H1 (cell line): ENCODE results near the gene AP4M1. TPM values are rescaled to one million over a fixed set of nuclear protein-coding genes. Genes with fewer than 3 reads are reported as not detected.
A peak's percentile ranks its signal among the peaks of the same experiment; 100 is the strongest.

Experiments
- CTCF ChIA-PET: fragments of 300-600 bp; sonication (Branson Sonifier 250); formaldehyde crosslinking; loops from one replicate; lab custom pipeline; 2021; ENCODE audit not compliant: partially characterized antibody; lab: Charles Lee
- POLR2A ChIA-PET: fragments of 300-600 bp; sonication (Branson Sonifier 250); formaldehyde crosslinking; loops from one replicate; lab custom pipeline; 2021; ENCODE audit warnings: inconsistent platforms; ENCODE audit not compliant: partially characterized antibody; lab: Charles Lee
- DNase-seq, 2 experiments: peaks; one replicate each; pipeline versions ENCODE4 v3.0.0 to v3.0.0-alpha.2; 2010 to 2022; ENCODE audit warnings: low spot score in 2 of 2, low read depth in 1 of 2, mixed read lengths in 1 of 2
- FAIRE-seq: peaks from 2 replicates; lab custom pipeline; 2011; peaks lifted over from hg19 to GRCh38; lab: Jason Lieb, UNC
- H2AFZ ChIP-seq: 2 replicates; pipeline ENCODE4 v1.8.1; 2012; ENCODE audit warnings: low read length, inconsistent platforms
- H2AK5ac ChIP-seq: 2 replicates; pipeline ENCODE4 v1.6.1; 2013; ENCODE audit warnings: low read depth, low read length
- H2BK120ac ChIP-seq: replicated peaks from 2 replicates; pipeline ENCODE3; 2013; ENCODE audit warnings: low read depth, low read length, inconsistent platforms
- H2BK12ac ChIP-seq: 2 replicates; pipeline ENCODE4 v1.6.1; 2013; ENCODE audit warnings: low read depth, low read length
- H2BK15ac ChIP-seq: 2 replicates; pipeline ENCODE4 v1.6.1; 2013; ENCODE audit warnings: low read length
- H2BK20ac ChIP-seq: 2 replicates; pipeline ENCODE4 v1.6.1; 2013; ENCODE audit warnings: low read length
- H2BK5ac ChIP-seq: 2 replicates; pipeline ENCODE4 v1.6.1; 2013; ENCODE audit warnings: low read depth, low read length
- H3K14ac ChIP-seq: 2 replicates; pipeline ENCODE4 v1.6.1; 2013; ENCODE audit warnings: inconsistent platforms; ENCODE audit not compliant: insufficient read length
- H3K18ac ChIP-seq: 2 replicates; pipeline ENCODE4 v1.6.1; 2013; ENCODE audit warnings: low read length; ENCODE audit errors: extremely low read depth
- H3K23ac ChIP-seq: 2 replicates; pipeline ENCODE4 v1.6.1; 2013; ENCODE audit warnings: inconsistent platforms; ENCODE audit not compliant: insufficient read length
- H3K23me2 ChIP-seq: 2 replicates; pipeline ENCODE4 v1.6.1; 2013; ENCODE audit warnings: low read depth, low read length
- H3K27ac ChIP-seq: 2 replicates; pipeline ENCODE4 v1.6.1; 2011; ENCODE audit warnings: low read depth, low read length, inconsistent platforms
- H3K27me3 ChIP-seq, 4 experiments: replicated peaks in 1 of 4; 1 replicate in 1 of 4; 2 replicates in 3 of 4; pipeline versions ENCODE4 v1.6.1 to v1.8.1; 2011 to 2013; ENCODE audit warnings: low read length in 3 of 4, mild to moderate bottlenecking in 3 of 4, inconsistent platforms in 2 of 4, mixed read lengths in 2 of 4, moderate library complexity in 1 of 4; ENCODE audit not compliant: control insufficient read depth in 3 of 4, insufficient read depth in 3 of 4; ENCODE audit errors: extremely low read depth in 1 of 4
- H3K36me3 ChIP-seq, 4 experiments: 2 replicates each; pipeline versions ENCODE4 v1.6.1 to v1.8.1; 2011 to 2013; ENCODE audit warnings: mild to moderate bottlenecking in 4 of 4, low read length in 3 of 4, moderate library complexity in 2 of 4, control low read depth in 1 of 4, inconsistent platforms in 1 of 4; ENCODE audit not compliant: insufficient read depth in 4 of 4, control insufficient read depth in 2 of 4
- H3K4ac ChIP-seq: replicated peaks from 2 replicates; pipeline ENCODE3; 2013; ENCODE audit warnings: low read length, low read depth, mixed read lengths, inconsistent platforms; ENCODE audit not compliant: insufficient read length
- H3K4me1 ChIP-seq, 4 experiments: replicated peaks in 1 of 4; 1 replicate in 1 of 4; 2 replicates in 3 of 4; pipeline versions ENCODE4 v1.6.1 to v1.8.1; 2011 to 2013; ENCODE audit warnings: low read length in 3 of 4, inconsistent platforms in 2 of 4, mixed read lengths in 1 of 4; ENCODE audit not compliant: insufficient read depth in 4 of 4, control insufficient read depth in 3 of 4
- H3K4me2 ChIP-seq, 2 experiments: 2 replicates each; pipeline versions ENCODE4 v1.6.1 to v1.8.1; 2011 to 2013; ENCODE audit warnings: low read depth in 2 of 2, low read length in 2 of 2, control low read depth in 1 of 2, inconsistent platforms in 1 of 2, mild to moderate bottlenecking in 1 of 2; ENCODE audit not compliant: insufficient read depth in 1 of 2
- H3K4me3 ChIP-seq, 4 experiments: fragments of 200-600, 300-600 bp in 1 of 4; sonication (generic), shearing (Covaris generic), sonication (Bioruptor Twin) in 1 of 4; 2 replicates each; pipeline versions ENCODE4 v1.5.1 to v1.8.1; 2011 to 2016; ENCODE audit warnings: low read length in 4 of 4, low read depth in 3 of 4, control low read depth in 2 of 4, inconsistent platforms in 2 of 4, mild to moderate bottlenecking in 2 of 4, mixed read lengths in 1 of 4, moderate library complexity in 1 of 4; ENCODE audit not compliant: insufficient read depth in 2 of 4; ENCODE audit errors: extremely low read depth in 1 of 4
- H3K56ac ChIP-seq: replicated peaks from 2 replicates; pipeline ENCODE3; 2013; ENCODE audit warnings: low read depth, mild to moderate bottlenecking, mixed read lengths, low read length, inconsistent platforms; ENCODE audit not compliant: insufficient read length
- H3K79me1 ChIP-seq: 2 replicates; pipeline ENCODE4 v1.6.1; 2013; ENCODE audit warnings: low read depth, low read length, control low read depth
- H3K79me2 ChIP-seq, 2 experiments: 2 replicates each; pipeline versions ENCODE4 v1.6.1 to v1.8.1; 2012 to 2013; ENCODE audit warnings: low read length in 2 of 2, mild to moderate bottlenecking in 2 of 2, inconsistent platforms in 1 of 2; ENCODE audit not compliant: insufficient read depth in 2 of 2, control insufficient read depth in 1 of 2
- H3K9ac ChIP-seq, 4 experiments: replicated peaks in 1 of 4; 1 replicate in 1 of 4; 2 replicates in 3 of 4; pipeline versions ENCODE4 v1.6.1 to v1.8.1; 2011 to 2013; ENCODE audit warnings: low read depth in 3 of 4, low read length in 3 of 4, control low read depth in 2 of 4, mild to moderate bottlenecking in 2 of 4, moderate library complexity in 2 of 4, inconsistent platforms in 1 of 4; ENCODE audit errors: extremely low read depth in 1 of 4
- H3K9me3 ChIP-seq, 2 experiments: 2 replicates each; pipeline versions ENCODE4 v1.6.1 to v1.8.1; 2012 to 2013; ENCODE audit warnings: mild to moderate bottlenecking in 2 of 2, moderate library complexity in 2 of 2, control low read depth in 1 of 2, inconsistent platforms in 1 of 2, low read depth in 1 of 2, low read length in 1 of 2, mixed read lengths in 1 of 2; ENCODE audit not compliant: insufficient read depth in 2 of 2
- H4K20me1 ChIP-seq, 2 experiments: replicated peaks in 1 of 2; 2 replicates each; pipeline versions ENCODE3 to v1.8.1; 2011 to 2013; ENCODE audit warnings: inconsistent platforms in 2 of 2, low read length in 2 of 2, mild to moderate bottlenecking in 1 of 2; ENCODE audit not compliant: insufficient read depth in 2 of 2, control insufficient read depth in 1 of 2
- H4K5ac ChIP-seq: 2 replicates; pipeline ENCODE4 v1.6.1; 2013; ENCODE audit warnings: low read length, low read depth, mixed read lengths, inconsistent platforms; ENCODE audit not compliant: insufficient read length
- H4K8ac ChIP-seq: 2 replicates; pipeline ENCODE4 v1.8.0; 2013; ENCODE audit warnings: mild to moderate bottlenecking, moderate library complexity, low read length, inconsistent platforms; ENCODE audit not compliant: insufficient read depth; ENCODE audit errors: extremely low read depth
- H4K91ac ChIP-seq: replicated peaks from 2 replicates; pipeline ENCODE3; 2013; ENCODE audit warnings: low read length, mixed read lengths, inconsistent platforms; ENCODE audit not compliant: insufficient read length
- POLR2A ChIP-seq, 2 experiments: IDR thresholded peaks; 1 replicate in 1 of 2; 2 replicates in 1 of 2; pipeline ENCODE4 v1.6.1; 2011; ENCODE audit warnings: low read depth in 2 of 2, low read length in 2 of 2, mild to moderate bottlenecking in 2 of 2; ENCODE audit errors: control extremely low read depth in 1 of 2
- POLR2AphosphoS5 ChIP-seq: IDR thresholded peaks from 2 replicates; pipeline ENCODE4 v1.6.1; 2011; ENCODE audit warnings: low read depth, low read length
- RAD21 ChIP-seq, 2 experiments: IDR thresholded peaks in 1 of 2; conservative IDR thresholded peaks in 1 of 2; 2 replicates each; pipeline ENCODE4 v1.6.1; 2011; ENCODE audit warnings: low read depth in 2 of 2, low read length in 2 of 2, improper control_type of control experiment in 1 of 2, inconsistent platforms in 1 of 2, mild to moderate bottlenecking in 1 of 2, moderate library complexity in 1 of 2
- WGBS, 2 experiments: shearing (Covaris generic) in 1 of 2; methylation state at CpG; one replicate each; pipeline versions ENCODE4 v1.1.6 to v1.1.7; 2013 to 2015; ENCODE audit warnings: low lambda C conversion rate in 2 of 2, mixed read lengths in 2 of 2, inconsistent platforms in 1 of 2, low coverage in 1 of 2, missing lambda C conversion rate in 1 of 2; ENCODE audit not compliant: insufficient replicate concordance in 2 of 2, insufficient coverage in 1 of 2, insufficient read length in 1 of 2; ENCODE audit errors: extremely low coverage in 1 of 2, missing lambda C conversion rate in 1 of 2; 5-methylcytosine and 5-hydroxymethylcytosine counted together
- polyA plus RNA-seq, 7 experiments: library from polyadenylated mRNA; depleted of rRNA in 3 of 7; stranded (reverse) in 5 of 7; unstranded in 2 of 7; fragments of >200 nt in 5 of 7; fragments of 200-250 nt in 2 of 7; gene quantifications; 1 replicate in 5 of 7; 2 replicates in 1 of 7; 4 replicates in 1 of 7; pipeline versions ENCODE4 v1.2.1 to v1.2.3, GENCODE V29; 2011 to 2013; ENCODE audit warnings: missing spikeins in 2 of 7, mixed read lengths in 2 of 7
- total RNA-seq: library from RNA; stranded (reverse); fragmentation: NEBNext Ultra II Directional; extraction: Animal tissue kit (Norgen Biotek cat#: 25700); gene quantifications from 2 replicates; pipeline ENCODE4 v1.2.1, GENCODE V29; 2021

The AP4M1 gene
- total and polyA plus RNA-seq, 2 of the 8 experiments (the other 6 are each of a cell fraction or from before 2014, with no cell fraction given) = 15.2 to 16.6 TPM

- CTCF ChIA-PET = interaction anchor here (0.8 to 1.3 kb wide), 3 partner anchors 10 to 57 kb away, joined by 3 read pairs; no protein-coding TSS in a partner anchor
- H3K14ac ChIP-seq = no peak overlapping the region
- H3K27me3 ChIP-seq = no peaks in the 10 kb centered on the region; a peak in 1 of 7 replicates
- DNase-seq (no peak), FAIRE-seq (no peak)
- H3K18ac ChIP-seq = no peak overlapping the region
- H4K91ac ChIP-seq = no peak overlapping the region
- WGBS, 2 experiments = 87% methylated on average over 7 of the region's 7 CpGs; no CpG with 5 or more reads in 1 of the 2 experiments
- no peak overlapping the region for H2BK120ac ChIP-seq
- POLR2A ChIA-PET = interaction anchor here (0.6 to 19.6 kb wide), 6 partner anchors 9 to 707 kb away, joined by 3 to 722 read pairs (median 116); partner anchors contain the start of genes AP4M1, MCM7 and ZSCAN21
- TF ChIP-seq POLR2AphosphoS5 (peak; percentile 25), RAD21 (IDR thresholded peaks at IDR 0.05 in 1 of 2, conservative IDR thresholded peaks at IDR 0.05 in 1 of 2; ENCODE audit: low read depth in 2 of 2, low read length in 2 of 2) (no peak), POLR2A (IDR thresholded peaks at IDR 0.05; ENCODE audit: control extremely low read depth in 1 of 2, low read depth in 2 of 2, low read length in 2 of 2) (peak in 1 of 2 experiments; percentile 16; a peak in 1 of 3 replicates)
- no peak overlapping the region for H3K4me3 ChIP-seq
- H2AFZ ChIP-seq = no peak overlapping the region
- peaks cover 6% of the 10 kb centered on the region; the same call in 1 of the 2 replicates for H3K23me2 ChIP-seq
- no peak overlapping the region for H3K23ac ChIP-seq
- H3K4me2 ChIP-seq = no peak overlapping the region; a peak in 1 of 4 replicates
- no peak overlapping the region; the same call in 1 of the 2 replicates for H2AK5ac ChIP-seq
- peaks cover 1 to 3% of the 10 kb centered on the region in 2 experiments for H4K20me1 ChIP-seq
- H2BK15ac ChIP-seq = no peak overlapping the region
- H3K56ac ChIP-seq = no peak overlapping the region
- H3K4me1 ChIP-seq = peaks cover 0 to 9% (median 4%) of the 10 kb centered on the region in 4 experiments; a peak in 3 of 7 replicates
- peaks cover 38 to 60% (median 50%) of the 10 kb centered on the region in 4 experiments for H3K36me3 ChIP-seq
- H2BK12ac ChIP-seq = no peak overlapping the region
- H3K9ac ChIP-seq = no peak overlapping the region
- H3K4ac ChIP-seq = no peak overlapping the region
- no peak overlapping the region for H2BK5ac ChIP-seq
- H2BK20ac ChIP-seq = no peak overlapping the region
- H3K27ac ChIP-seq = no peak overlapping the region
- H4K8ac ChIP-seq = no peak overlapping the region
- peaks cover 20 to 24% of the 10 kb centered on the region in 2 experiments for H3K9me3 ChIP-seq
- no peak overlapping the region for H4K5ac ChIP-seq
- H3K79me1 ChIP-seq = peaks cover 4% of the 10 kb centered on the region
- peaks cover 32 to 52% of the 10 kb centered on the region in 2 experiments for H3K79me2 ChIP-seq
Measured at GRCh38 chr7:100079024-100079560, 22.4 kb upstream of the AP4M1 start.
